ENCODE data around the gene MLX. TPM values are rescaled to one million over a fixed set of nuclear protein-coding genes. Genes with fewer than 3 reads are reported as not detected.

MLX gene
- total and polyA plus RNA-seq, 10 donors = 33.0 to 64.4 (median 48.4) TPM

- peak; percentile 18 for DNase-seq
- TF ChIP-seq POLR2A (IDR thresholded peaks at IDR 0.05) (no peak), POLR2AphosphoS5 (IDR thresholded peaks at IDR 0.05) (no peak), CTCF (IDR thresholded peaks at IDR 0.05 in 8 of 11, conservative IDR thresholded peaks at IDR 0.05 in 3 of 11) (no peak)
- intact Hi-C loops (cut with DNase I; ENCODE audit: low total_unique reads) = no loop called here
- H3K27ac ChIP-seq = peak overlapping the region; percentile 53 to 91 (median 85)
- WGBS, 5 donors = 58 to 78% (median 64%) methylated on average over 8 of the region's 8 CpGs
- H3K36me3 ChIP-seq = peaks cover 0 to 43% (median 17%) of the 10 kb centered on the region in 6 donors
- H3K4me3 ChIP-seq = no peak overlapping the region
- H3K4me1 ChIP-seq = peaks cover 36 to 95% (median 69%) of the 10 kb centered on the region in 6 donors
- H3K9me3 ChIP-seq = no peaks in the 10 kb centered on the region
- no peaks in the 10 kb centered on the region for H3K27me3 ChIP-seq (replicated peaks in 1 of 7)
Measured at GRCh38 chr17:42521036-42521435, 45.9 kb upstream of the MLX start.

- Histone ChIP-seq H3K4me1 (peaks cover 39 to 94% (median 66%) of the 10 kb centered on the region in 6 donors), H3K36me3 (peaks cover 0 to 36% (median 14%) of the 10 kb centered on the region in 6 donors), H3K4me3 (no peak overlapping the region), H3K9me3 (no peaks in the 10 kb centered on the region), H3K27ac (peak overlapping the region in 7 of 8 donors; percentile 73 to 91 (median 86)), H3K27me3 (replicated peaks in 1 of 7) (no peaks in the 10 kb centered on the region)
- TF ChIP-seq POLR2AphosphoS5 (IDR thresholded peaks at IDR 0.05) (peak; percentile 3 to 33 (median 6)), POLR2A (IDR thresholded peaks at IDR 0.05) (no peak), CTCF (IDR thresholded peaks at IDR 0.05 in 8 of 11, conservative IDR thresholded peaks at IDR 0.05 in 3 of 11) (no peak)
- DNase-seq = peak; percentile 67
- 51 to 90% (median 75%) methylated on average over 10 to 11 of the region's 11 CpGs for WGBS, 5 donors
- intact Hi-C loops (cut with DNase I; ENCODE audit: low total_unique reads) = no loop called here
Measured at GRCh38 chr17:42521666-42522262, 45.1 kb upstream of the MLX start.

GRCh38 chr17:42522263-42522790 lies 44.6 kb upstream of the MLX start:
- H3K27me3 ChIP-seq (replicated peaks in 1 of 7) = no peaks in the 10 kb centered on the region
- H3K36me3 ChIP-seq = peaks cover 0 to 30% (median 14%) of the 10 kb centered on the region in 6 donors
- no peak for TF ChIP-seq CTCF (IDR thresholded peaks at IDR 0.05 in 8 of 11, conservative IDR thresholded peaks at IDR 0.05 in 3 of 11)
- no peak for TF ChIP-seq POLR2AphosphoS5 (IDR thresholded peaks at IDR 0.05)
- no peak for TF ChIP-seq POLR2A (IDR thresholded peaks at IDR 0.05)
- DNase-seq = peak; percentile 55
- H3K4me1 ChIP-seq = peaks cover 42 to 94% (median 67%) of the 10 kb centered on the region in 6 donors
- WGBS, 5 donors = 77 to 86% (median 79%) methylated on average over 7 to 9 of the region's 9 CpGs
- no peaks in the 10 kb centered on the region for H3K9me3 ChIP-seq
- peak overlapping the region in 7 of 8 donors; percentile 73 to 91 (median 86) for H3K27ac ChIP-seq
- intact Hi-C loops (cut with DNase I; ENCODE audit: low total_unique reads) = no loop called here
- H3K4me3 ChIP-seq = no peak overlapping the region

GRCh38 chr17:42522798-42523278 lies 44.1 kb upstream of the MLX start:
- Histone ChIP-seq H3K27ac (peak overlapping the region in 7 of 8 donors; percentile 73 to 91 (median 86)), H3K4me1 (peaks cover 37 to 93% (median 64%) of the 10 kb centered on the region in 6 donors)
- peak; percentile 46 for DNase-seq

More at GRCh38 chr17:42522798-42523278, 44.1 kb upstream of the MLX start:
- intact Hi-C loops (cut with DNase I; ENCODE audit: low total_unique reads) = no loop called here
- H3K36me3 ChIP-seq = peaks cover 0 to 30% (median 14%) of the 10 kb centered on the region in 6 donors
- no peaks in the 10 kb centered on the region for H3K9me3 ChIP-seq
- 93 to 97% (median 95%) methylated on average over 4 to 8 of the region's 8 CpGs for WGBS, 5 donors
- no peak overlapping the region for H3K4me3 ChIP-seq
- no peak for TF ChIP-seq CTCF (IDR thresholded peaks at IDR 0.05 in 8 of 11, conservative IDR thresholded peaks at IDR 0.05 in 3 of 11)
- TF ChIP-seq POLR2A (IDR thresholded peaks at IDR 0.05) = no peak
- no peak for TF ChIP-seq POLR2AphosphoS5 (IDR thresholded peaks at IDR 0.05)
- H3K27me3 ChIP-seq (replicated peaks in 1 of 7) = no peaks in the 10 kb centered on the region
